ENCODE measurements around the gene NTRK3.

DNA sequence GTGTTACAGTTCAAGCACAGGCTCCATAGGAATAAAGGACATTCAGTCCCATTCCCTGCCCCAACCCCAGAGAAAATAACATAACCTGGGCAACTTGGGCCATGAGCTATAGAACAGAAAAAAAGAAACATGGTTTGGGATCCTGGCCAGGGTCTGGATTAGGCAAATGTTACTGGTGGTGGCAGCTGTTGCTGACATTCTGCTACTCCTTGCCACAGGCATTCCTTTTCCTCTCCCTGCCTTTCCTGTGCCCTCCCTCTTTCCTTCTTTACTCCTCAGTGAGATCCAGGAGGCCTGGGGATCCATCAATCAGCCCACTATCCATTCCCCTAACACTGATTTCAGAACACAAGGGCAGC, 129.1 kb downstream of the NTRK3 start:
- TF ChIP-seq, protein P1, sequence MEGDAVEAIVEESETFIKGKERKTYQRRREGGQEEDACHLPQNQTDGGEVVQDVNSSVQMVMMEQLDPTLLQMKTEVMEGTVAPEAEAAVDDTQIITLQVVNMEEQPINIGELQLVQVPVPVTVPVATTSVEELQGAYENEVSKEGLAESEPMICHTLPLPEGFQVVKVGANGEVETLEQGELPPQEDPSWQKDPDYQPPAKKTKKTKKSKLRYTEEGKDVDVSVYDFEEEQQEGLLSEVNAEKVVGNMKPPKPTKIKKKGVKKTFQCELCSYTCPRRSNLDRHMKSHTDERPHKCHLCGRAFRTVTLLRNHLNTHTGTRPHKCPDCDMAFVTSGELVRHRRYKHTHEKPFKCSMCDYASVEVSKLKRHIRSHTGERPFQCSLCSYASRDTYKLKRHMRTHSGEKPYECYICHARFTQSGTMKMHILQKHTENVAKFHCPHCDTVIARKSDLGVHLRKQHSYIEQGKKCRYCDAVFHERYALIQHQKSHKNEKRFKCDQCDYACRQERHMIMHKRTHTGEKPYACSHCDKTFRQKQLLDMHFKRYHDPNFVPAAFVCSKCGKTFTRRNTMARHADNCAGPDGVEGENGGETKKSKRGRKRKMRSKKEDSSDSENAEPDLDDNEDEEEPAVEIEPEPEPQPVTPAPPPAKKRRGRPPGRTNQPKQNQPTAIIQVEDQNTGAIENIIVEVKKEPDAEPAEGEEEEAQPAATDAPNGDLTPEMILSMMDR (IDR thresholded peaks at IDR 0.05; ENCODE audit: low read depth, low read length, poor library complexity, severe bottlenecking) = no peak
- no peak for TF ChIP-seq EZH2phosphoT487 (IDR thresholded peaks at IDR 0.05; ENCODE audit: borderline replicate concordance, low read length)
